T1000 (cell line): ENCODE data around the gene TSSK6.

Source experiments
- DNase-seq: peaks from one replicate; lab custom pipeline; 2025; ENCODE audit warnings: mixed read lengths; lab: John Stamatoyannopoulos, UW

The TSSK6 gene

DNA sequence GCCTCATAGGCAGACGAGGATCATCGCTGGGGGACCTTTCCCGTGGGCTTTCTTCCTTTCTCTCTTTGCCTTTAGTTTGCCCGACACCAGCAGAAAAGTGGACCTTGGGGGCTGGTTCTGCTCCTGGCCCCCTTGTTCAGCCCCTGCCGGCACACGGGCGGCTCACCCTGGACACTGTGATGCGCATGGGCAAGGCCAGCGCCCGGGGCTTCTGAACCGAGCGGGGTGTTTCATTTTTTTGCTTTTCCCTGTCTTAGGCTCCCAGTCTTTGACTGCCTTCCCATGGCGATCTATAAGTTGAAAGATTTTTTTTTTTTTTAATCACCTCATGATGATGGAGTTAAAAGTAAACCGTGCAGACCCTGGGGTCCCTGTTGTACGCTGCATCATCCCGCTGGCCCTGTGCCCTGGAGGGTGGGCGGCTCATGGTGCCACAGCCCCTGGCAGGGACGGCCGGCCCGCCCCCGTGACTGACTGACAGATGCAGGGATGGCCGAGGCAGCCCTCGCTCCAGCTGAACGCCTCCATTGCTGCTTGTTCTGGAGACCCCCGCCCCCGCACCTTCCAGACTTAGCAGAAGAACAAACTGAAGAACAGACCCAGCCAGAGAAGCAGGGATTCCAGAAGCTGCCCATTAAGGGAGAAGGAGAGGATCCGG lies 9.6 kb downstream of the TSSK6 start:
- no peak for DNase-seq

DNA sequence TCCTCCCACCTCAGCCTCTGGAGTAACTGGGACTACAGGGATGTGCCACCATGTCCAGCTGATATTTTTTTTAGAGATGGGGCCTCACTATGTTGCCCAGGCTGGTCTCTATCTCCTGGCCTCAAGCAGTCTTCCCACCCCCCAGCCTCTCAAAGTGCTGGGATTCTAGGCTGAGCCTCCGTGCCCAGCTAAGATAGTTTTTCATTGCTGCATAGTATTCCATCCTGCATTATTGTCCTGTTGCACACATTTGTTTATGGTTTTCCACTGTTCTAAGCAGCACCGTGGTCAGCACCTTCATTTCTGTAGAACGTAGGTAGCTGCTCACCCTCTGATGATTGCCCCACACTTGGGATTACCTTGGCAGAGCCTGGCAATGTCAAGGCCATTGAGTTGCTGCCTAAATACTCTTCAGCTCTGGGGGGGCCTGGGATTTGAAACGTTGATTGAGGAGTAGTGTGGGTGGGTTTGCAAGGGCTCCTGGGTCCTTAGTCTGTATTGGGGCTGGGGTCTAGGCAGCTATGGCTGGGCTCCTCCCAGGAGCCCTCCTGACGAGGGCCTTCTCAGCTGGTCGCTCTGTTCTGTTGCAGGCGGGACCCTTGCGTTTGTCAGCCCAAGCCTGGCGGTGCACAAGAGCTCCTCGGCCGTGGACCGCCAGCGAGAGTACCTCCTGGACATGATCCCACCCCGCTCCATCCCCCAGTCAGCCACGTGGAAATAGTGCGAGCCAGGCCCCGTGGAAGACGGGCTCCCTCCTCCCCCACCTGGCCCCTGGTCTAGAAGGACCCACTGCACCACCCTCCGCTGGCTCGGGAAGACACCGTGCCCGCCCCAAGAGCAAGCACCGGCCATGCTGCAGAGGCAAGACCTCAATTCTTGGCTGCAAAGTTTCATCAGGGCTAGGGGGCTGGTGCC lies 10.3 kb downstream of the TSSK6 start:
- DNase-seq: no peak

DNA sequence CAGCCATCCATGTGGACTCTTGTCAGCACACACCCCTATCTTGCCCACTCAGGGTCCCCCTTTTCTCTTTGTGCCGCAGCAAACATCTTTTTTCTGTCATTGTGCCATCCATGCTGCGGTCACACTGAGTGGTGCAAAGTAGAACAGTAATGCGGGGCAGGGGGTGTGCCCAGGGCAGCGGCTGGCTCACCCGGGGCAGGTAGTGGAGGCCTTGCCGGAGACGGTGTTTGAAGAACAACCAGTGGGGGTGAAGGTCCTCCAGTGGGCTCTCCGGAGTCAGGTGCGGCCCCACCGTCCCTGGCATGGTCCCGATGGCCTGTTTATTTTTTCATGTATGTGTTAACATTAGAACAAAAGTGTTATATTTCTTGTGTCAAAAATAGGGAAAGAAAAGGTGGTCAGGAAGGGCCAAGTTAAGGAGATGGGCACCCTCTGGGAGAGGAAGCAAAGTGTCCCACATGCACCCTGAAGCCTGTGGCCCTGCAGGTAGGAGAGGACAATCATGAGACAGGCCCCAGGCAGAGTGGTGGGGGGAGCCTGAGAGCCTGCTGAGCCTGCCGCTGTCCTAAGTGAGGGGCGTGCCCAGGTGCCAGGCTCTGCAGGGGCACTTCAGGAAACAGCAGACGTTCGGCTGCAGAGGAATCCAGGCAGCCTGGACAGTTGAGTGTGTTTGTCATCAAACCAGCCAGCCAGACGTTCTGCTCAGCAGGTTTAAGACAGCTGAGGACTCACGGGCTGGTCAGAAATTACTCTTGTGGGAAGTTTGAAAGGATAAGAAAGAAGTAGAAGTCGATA lies 12.3 kb downstream of the TSSK6 start:
- no peak for DNase-seq

DNA sequence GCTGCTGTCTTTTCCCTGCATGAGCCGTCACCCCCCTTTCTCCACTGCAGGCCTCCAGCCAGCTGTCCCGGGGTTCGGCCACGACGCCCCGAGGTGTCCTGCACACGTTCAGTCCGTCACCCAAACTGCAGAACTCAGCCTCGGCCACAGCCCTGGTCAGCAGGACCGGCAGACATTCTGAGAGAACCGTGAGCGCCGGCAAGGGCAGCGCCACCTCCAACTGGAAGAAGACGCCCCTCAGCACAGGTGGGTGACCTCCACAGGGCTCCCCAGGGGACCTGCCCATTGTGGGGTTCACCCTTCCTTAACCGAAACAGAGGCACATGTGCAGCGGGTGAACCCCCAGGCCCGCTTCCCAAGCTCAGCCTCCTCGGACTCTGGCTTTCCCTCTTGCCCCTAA lies 13.1 kb downstream of the TSSK6 start:
- no peak for DNase-seq

DNA sequence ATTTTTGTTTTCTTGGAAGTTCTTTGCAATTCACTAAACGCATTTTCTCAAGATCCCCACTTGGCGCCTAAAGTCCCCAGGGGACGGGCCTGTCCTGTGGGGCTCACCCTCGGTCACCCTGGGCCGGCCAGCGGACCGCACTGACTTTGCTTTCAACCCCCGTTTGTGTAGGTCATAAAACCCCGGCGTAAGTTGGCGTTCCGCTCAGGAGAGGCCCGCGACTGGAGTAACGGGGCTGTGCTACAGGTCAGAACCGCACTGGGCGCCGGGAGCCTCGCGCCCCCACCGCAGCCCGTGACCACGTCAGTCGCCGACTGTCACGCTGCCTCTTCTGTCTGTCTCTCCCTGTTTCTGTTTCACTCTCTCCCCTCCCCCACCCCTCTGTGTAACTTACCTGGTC lies 13.6 kb downstream of the TSSK6 start:
- no peak for DNase-seq

DNA sequence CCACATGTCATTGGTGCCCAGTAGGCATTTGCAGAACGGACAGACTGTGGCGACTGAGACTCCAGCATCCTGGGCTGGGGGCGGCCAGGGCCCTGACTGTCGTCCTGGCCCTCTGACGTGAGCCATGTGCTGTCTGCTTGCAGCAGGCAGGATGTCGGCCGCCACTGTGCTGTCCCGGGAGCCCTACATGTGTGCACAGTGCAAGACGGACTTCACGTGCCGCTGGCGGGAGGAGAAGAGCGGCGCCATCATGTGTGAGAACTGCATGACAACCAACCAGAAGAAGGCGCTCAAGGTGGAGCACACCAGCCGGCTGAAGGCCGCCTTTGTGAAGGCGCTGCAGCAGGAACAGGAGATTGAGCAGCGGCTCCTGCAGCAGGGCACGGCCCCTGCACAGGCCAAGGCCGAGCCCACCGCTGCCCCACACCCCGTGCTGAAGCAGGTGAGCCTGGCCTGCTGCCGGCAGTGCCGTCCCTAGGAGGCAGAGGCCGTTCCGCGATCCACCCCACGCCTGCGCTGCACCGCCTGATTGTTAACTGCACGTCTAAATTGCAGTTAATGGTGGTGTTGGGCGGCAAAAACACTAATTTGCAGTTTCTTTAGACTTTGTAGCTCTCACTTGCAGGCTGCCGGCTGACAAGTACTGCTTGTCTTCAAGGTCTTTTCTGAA lies 14.2 kb downstream of the TSSK6 start:
- DNase-seq: no peak

DNA sequence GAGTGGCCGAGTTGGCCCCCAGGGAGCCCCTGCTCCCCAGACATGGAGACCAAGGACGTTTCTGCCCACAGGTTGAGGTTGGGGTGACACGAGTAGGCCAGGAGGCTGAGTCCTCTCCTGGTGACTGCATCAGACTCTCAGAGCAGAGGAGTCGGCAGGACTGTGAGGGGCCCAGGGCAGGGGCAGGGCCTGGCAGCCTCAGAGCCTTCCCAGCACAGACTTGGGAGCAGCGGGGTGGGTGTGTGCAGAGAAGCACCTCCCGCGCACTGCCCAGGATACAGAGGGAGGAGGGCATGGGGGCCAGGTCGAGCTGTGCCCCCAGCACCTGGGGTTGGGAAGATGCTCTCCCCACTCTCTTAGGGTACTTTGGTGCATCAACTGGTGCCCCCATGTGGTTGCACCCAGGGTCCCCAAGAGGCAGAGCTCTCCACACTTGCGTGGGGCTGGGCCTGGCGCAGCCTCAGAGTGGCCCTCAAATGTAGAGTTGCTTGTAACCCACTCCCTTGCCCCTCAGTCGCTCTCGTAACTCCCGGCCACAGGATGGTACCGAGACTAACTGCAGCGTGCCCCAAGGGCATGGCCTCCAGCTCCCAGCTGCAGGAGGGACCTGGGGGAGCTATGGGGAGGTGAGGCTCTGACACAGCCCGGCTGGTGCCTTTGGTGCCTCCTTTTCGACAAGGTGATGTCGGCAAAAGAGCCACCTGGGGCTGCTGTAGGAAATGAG lies 15.9 kb downstream of the TSSK6 start:
- no peak for DNase-seq

DNA sequence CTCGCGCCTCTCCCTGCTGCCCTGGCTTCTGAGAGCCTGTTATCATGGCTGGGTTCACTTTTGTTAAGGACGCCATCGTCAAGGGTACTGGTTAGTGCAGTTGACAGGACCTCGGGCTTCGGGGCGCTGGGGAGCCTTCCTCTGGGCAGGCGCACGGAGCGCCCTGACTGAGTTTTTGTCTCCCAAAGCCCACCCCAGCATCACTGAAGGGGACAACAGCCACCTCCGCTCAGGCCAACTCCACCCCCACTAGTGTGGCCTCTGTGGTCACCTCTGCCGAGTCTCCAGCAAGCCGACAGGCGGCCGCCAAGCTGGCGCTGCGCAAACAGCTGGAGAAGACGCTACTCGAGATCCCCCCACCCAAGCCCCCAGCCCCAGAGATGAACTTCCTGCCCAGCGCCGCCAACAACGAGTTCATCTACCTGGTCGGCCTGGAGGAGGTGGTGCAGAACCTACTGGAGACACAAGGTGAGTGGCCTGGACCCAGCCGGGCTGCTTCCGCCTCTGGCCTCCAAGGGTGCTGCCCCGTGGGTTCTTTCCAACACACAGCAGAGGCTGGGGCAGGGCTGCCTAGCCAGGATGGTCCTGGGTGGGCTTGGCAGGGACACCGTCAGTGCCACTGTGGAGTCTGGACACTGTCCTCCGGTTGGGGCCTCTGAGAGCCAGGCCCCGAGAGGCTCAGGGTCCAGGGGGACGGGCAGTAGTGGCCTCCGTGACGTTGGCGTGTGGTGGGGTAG lies 16.9 kb downstream of the TSSK6 start:
- DNase-seq: no peak

DNA sequence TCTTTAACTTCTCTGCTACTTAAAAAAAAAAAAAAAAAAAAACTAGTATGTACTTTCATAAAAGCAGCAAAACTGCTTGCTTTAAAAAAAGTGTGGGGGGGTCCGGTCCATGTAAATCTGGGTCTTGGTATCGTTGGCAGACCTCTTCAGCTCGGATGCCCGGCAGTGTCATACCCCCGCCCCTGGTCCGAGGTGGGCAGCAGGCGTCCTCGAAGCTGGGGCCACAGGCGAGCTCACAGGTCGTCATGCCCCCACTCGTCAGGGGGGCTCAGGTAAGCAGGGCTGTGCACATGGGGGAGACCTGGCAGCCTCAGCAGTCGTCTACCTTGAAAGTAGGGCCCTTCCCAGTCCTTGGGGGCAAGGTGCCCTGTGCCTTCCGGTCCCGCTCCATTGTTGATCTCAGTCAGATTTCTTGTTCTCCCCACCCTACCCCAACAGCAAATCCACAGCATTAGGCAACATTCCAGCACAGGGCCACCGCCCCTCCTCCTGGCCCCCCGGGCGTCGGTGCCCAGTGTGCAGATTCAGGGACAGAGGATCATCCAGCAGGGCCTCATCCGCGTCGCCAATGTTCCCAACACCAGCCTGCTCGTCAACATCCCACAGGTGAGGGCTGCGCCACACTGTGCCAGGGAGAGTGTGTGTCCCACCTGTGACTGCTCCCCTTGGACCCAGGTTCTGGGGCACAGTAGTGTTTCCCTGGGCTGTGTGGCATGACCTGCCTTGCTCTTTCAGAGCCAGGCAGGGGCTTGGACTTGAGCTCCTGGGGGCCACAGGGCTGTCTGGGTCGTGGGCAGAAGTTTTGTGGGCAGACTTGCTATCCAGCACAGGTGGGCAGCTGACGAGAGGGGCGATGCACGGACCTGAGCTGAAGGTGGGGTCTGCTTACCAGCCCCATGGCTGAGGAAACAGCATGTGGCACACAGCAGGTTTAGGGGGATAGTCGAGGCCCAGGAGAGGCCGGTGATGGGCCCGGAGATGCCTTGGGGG lies 19.4 kb downstream of the TSSK6 start:
- DNase-seq: no peak

DNA sequence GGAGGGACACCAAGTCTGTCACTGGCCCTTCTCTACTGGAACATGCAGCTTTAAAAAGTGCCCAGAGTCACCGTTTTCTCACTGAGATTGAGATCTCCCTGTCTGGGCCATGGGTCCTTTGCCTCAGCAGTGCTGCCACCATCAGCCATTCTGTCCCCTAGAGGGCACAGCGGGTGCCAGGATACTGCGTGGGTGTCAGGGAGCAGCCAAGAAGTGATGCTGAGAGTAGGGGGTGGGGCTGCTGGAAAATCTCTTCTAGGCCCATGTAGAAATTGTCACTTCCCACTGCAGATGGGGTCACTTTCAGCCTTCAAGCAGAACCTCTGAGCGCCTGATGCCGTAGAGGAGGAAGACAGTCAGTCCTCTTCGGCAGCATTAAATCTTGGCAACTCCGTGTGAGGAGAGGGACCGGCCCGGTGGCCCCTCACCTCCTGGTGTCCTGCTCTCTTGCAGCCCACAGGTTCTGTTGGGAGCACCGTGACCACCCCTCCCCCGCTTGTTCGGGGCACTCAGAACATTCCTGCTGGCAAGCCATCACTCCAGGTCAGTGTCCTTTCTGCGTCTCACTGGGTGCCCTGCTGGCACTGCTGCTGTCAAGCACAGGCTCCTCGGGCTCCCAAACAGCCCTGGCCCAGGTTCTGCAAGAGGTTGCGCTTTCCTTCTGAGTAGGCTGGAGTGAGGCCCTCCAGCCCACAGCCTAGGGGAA lies 21.4 kb downstream of the TSSK6 start:
- DNase-seq: no peak

DNA sequence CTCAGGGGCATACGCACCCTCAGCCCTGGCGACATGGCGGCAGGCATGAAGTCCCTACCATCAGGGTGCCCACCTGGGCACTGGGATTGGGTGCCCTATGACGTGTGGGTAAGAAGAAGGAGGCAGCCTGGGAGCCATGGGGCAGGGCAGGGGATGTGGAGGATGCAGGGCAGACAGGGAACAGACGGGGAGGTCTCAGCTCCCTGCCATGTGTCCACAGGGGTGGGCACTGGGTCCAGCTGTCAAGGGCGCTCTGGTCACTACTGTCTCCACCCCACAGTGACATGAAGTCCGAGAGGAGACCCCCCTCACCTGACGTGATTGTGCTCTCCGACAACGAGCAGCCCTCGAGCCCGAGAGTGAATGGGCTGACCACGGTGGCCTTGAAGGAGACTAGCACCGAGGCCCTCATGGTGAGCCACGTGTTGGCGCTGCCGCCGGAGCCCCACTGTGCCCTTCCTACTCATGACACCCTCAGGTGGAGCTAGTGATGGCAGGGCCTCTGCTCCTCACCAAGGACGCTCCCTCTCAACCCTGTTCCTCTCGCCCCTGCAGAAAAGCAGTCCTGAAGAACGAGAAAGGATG lies 23.2 kb downstream of the TSSK6 start:
- no peak for DNase-seq

DNA sequence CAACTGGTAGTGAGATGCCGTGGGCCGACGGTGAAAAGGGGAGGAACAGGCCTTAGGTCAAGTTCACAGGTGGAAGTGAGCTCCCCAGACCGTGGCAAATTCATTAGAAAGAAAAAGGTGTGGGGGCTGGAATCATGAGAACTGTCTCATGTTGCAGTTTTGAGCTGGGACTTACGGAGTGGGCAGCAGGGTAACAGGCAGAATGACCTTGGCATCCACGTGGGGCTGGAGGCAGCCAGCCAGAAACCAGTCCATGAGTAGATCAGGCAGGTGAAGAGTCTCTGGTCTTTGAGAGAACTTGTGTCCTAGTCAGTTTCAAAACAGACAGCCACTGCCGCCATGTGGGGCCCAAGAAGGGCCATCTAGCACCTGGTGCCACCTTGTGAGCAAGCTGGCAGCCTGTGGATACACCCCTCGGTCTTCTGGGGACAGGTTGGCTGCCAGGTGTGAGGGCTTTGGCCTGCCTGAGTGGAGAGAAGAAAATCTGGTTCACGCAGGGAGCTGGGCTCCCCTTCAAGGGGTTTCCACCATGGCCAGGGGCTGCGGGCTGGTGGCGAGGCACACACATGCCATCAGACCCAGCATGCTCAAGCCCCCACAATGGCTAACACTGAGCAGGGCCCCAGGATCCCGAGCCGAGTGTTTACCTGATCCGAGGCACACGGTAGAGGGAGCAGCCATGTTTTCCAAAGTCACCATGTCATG lies 23.9 kb downstream of the TSSK6 start:
- DNase-seq: no peak

DNA sequence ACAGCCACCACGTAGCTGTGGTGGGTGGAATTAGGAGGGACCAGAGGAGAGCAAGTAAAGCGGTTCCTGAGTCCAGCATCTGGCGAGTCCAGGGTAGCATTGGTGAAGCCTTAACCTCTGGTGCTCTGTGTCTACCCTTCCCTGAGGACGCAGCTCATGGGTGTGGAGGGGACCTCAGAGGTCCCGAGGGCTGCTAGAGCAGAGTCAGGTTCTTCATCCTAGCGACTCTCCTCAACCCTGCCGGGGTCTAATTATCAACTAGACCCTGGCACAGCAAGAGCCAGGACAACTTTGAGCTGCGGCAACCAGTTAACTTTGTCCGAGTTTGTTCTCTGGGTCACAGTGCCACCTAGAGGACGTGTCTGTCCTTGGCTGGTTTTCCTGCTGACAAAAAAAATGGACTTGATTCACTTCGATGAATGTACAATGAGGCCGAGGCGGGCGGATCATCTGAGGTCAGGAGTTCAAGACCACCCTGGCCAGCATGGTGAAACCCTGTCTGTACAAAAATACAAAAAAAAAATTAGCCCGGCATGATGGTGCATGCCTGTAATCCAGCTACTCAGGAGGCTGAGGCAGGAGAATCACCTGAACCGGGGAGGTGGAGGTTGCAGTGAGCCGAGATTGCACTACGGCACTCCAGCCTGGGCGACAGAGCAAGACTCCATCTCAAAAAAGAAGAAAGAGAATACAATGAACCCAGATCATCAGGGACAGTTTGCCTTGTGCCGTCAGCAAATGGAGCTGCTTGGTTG lies 25.0 kb downstream of the TSSK6 start:
- peak; percentile 54 for DNase-seq

DNA sequence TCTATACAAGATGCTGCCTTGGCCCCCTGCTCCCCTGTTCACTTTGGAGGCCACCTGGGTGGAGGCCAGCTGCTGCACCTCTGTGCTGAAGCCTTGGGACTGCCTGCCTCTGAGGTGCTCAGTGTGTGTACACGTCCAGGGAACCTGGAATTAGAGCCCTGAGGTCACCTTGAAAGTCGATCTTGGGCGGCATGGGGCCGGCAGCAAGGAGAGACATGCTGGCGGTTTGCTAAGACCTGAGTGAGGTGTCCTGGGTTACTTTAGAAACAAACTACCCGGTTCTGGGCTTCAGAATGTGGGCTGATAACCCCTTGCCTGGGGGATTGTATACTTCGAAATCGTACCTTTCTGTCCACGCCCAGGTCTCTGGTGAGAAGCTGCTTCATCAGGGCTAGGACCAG lies 25.5 kb downstream of the TSSK6 start:
- DNase-seq: no peak

DNA sequence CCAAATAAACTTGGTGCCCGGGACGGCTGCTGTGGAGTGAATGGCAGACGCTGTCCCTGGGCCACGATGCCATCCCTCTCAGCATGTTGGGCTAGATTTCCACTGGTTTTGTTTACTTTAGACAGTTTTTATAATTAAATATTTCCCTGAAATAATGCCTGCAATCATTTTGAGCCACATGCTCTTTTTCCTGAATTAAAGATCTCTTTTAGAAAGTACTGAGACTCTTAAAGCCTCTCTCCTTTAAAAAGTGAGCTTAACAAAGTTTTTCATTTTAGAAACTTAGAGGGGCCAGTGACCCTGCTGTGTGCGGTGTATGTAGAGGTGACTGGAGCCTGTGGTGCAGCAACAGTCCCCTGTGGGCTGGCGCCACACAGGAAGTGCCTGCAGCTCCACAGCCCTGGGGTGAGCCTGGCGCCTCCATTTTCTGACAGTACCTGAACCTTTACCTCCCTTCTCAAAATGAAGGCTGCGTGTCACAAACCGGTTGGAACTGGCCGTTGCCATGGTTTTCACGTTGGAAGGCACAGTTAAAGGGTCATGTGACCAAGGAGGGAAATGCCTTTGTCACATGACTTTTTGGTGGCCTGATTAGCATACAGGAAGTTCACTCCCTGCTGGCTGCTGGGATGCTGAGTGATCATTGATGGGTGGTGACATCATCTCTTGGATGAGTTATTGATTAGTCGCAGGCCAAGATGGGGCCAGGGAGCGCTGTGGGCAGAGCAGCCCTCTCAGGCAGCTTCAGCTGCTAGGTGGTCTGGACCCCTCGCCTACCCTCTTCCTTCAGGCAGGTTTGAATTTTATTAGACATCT lies 26.3 kb downstream of the TSSK6 start:
- DNase-seq: peak; percentile 82
